Activated naive CD4-positive, alpha-beta T cell treated with anti-CD3 and anti-CD28 coated beads, Interleukin-2, amount 50 U/mL, for 16 hours (primary cell): ENCODE results near the gene ROM1.
"Not testable (repeated sequence)": the region's sequence is repeated elsewhere in the genome, so short reads cannot be mapped to it uniquely, and the experiment has no call there.

Source experiments
- DNase-seq: peaks from one replicate; pipeline ENCODE4 v3.0.0-alpha.2; 2020

Gene ROM1, protein sequence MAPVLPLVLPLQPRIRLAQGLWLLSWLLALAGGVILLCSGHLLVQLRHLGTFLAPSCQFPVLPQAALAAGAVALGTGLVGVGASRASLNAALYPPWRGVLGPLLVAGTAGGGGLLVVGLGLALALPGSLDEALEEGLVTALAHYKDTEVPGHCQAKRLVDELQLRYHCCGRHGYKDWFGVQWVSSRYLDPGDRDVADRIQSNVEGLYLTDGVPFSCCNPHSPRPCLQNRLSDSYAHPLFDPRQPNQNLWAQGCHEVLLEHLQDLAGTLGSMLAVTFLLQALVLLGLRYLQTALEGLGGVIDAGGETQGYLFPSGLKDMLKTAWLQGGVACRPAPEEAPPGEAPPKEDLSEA

DNA sequence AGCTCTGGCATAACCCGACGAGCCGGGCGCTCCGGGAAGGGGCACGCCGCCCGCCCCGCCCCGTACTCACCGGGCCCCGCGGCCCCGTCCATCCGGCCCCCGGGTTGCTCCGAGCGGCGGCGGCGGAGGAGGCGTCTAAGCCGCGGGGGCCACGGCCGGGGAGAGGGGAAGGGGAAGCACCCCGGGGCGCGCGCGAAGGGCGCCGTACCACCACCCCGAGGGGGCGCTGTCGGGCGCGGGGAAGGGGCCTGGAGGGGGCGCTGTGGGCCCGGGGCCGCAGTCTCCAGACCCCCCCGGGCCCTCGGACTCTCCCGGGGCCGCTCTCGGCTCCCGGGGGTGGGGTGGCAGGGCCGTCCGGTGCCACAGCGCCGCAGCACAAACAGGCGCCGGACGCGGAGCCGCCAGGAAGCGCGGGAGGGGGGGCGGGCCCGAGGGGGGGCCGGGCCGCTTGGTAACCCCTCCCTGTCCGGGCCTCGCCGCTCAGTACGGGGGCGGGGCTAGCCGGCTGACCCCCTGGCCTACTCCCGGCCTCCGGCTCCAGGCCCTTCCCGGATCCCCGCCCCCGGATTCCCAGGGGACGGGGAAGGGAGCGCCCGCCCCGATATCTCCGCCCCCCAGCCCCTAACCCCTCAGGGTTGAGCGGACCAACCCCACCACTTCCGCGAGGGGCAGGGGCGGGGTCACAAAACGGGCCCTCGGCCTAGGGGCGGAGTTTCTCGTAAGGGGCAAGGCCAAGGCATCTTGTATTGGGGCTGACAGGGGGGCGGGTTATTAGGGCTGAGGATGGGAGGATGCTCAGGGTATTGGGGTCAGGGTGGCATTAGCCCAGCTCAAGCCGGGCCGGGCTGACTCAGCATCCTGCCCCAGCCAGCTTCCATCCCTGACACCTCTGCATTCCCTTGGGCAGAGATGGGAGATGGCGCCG, at the start of gene ROM1, which contains the start of gene EML3:
Gene ROM1, plus strand, starts transcription at position 892 of the 925 bp plus-strand sequence. Its CDS starts 25 bp downstream, at position 917.
Gene EML3, minus strand, starts transcription at position 410 of the 925 bp plus-strand sequence. Its CDS starts 318 bp downstream, at position 92.
- DNase-seq: peak; percentile 90

DNA sequence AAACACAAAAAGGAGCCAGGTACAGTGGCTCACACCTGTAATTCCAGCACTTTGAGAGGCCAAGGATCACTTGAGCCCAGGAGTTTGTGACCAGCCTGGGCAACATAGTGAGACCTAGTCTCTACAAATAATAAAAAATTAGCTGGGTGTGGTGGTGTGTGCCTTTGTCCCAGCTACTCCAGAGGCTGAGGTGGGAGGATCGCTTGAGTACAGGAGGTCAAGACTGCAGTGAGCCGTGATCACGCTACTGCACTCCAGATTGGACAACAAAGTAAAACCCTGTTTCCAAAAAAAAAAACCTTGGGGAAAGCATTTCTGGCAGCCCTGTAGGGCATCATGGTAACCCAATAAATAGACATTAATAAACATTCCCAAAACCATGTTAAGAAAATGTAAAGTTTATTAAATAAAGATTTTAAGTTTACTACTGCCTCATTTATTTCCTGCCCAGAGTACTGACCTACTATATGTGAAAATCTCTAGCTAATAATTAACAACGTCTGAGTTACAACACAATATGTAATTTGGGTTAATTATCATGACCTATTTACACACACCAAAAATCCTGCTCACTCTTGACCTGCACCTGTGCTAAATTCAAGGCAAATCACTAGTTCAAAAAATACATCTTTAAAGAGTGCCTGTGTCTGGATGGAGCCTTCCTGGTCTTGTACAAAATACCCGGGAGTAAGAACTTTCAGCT, 47.8 kb upstream of the ROM1 start:
- DNase-seq: no peak

DNA sequence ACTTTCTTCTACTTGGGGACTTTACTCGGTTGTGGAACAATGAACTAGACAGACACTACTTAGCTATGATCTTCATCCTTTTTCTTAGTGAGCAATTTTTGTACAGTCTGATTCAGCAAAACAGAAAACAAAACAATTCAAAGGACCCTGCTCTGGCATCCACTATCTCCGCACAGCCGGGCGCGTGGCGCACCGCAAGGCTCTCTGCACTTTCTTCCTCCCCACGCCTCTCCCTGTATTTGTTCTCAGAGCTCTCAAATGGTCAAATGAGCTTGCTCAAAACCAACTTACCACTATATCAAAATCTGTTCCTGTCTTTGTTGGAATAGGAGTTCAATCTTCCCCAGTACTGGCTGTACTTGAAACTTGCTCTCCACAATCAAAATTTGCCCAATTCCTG, 46.8 kb upstream of the ROM1 start:
- DNase-seq: no peak

DNA sequence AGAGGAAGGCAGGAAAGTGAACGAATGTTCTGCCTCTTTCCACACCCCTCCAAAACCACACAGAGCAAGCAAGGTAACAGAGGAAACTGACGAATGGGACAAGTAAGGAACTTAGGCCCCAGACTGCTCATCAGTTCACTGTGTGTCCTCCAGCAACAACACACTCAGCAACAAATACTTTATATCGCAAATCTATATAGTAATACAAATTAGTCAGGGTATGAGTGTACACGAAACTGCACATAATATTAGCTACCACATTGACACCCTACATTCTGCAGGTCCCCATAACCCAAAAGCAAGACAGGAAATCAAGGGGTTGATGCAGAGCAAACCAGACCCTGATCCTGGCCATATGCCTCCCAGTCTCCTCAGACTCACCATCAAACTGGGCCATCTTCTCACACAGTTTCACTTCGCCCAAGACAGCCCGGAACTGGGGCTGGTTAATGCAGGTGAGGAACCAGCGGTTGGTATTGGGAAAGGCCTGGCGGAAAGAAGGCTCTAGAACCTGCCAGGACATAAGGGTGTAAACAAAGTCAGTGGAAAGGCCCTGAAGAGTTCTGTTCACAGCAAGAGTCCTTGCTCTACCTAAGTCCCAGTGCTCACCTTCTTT, 45.9 kb upstream of the ROM1 start:
- no peak for DNase-seq

DNA sequence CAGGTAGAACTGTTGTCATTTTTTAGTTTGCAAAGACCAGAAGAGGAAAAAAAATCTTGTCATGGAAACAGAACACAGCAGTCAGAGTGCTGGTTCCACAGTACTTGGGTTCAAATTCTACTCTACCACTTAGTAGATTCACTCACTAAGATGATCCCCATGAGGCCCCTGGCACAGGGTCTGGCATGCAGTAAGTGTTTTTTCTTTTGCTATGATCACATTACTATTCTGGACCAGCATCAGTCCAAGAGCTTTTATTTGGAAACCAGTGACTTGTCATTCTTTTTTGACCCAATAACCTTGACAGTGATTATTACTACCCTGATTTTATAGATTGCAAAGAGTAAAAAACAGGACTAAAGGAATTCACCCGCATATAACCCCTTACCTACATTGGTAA, 43.4 kb upstream of the ROM1 start:
- DNase-seq: no peak

DNA sequence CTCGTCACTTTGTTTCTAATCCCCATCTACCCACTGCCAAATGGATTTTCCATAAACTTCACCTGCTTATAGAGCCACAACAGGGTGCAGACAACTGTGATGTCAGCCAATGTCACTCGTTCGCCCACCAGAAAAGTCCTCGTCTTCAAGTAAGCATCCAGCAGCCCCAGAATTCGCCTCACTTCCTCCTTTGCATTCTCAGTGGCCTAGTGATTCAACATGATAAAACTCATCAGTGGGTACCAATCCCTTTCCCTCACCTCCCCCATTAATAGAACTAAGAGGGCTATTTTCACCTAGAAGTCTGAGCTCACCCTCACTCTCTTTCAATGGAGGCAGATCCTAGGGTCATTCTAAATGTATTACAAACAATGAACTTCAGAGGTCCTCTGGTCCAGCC, 42.2 kb upstream of the ROM1 start:
- not testable (repeated sequence) for DNase-seq

DNA sequence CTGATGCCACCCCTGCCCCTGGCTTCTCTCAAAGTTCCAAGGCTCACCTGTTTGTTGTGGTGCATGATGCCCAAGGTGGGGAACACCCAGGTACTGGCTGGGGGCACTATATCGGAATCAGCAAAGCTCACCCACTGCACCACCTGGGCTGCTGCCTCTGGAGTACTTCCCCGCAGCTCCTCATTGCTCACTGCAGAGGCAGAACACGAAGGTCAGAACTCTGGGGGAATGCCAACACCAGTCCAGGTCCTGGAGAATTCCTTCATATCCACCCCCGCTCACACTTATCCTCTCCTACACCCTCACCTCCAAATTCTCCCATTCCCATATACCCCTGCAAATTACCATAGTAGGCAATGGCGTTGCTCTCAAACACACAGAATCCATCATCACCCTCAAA, 41.6 kb upstream of the ROM1 start:
- DNase-seq: not testable (repeated sequence)

DNA sequence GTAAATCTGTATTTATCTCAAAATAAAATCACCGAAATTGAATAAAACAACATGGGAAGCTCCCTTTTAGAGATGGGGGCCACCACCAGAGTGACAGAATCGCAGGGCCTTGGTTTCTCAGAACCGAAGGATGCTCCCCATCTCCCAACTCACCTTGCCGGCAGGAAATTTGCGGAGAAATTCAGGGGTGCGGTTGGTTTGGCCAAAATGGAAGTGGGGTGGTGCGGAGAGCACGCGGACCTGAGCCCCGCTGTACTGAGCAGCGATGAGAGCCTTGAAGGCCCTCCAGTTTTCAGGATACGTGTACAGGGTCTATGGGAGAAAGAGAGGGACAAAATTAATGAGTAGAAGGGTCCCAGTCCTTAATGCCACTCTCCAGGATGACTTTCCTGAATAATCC, 40.6 kb upstream of the ROM1 start:
- DNase-seq: no peak

DNA sequence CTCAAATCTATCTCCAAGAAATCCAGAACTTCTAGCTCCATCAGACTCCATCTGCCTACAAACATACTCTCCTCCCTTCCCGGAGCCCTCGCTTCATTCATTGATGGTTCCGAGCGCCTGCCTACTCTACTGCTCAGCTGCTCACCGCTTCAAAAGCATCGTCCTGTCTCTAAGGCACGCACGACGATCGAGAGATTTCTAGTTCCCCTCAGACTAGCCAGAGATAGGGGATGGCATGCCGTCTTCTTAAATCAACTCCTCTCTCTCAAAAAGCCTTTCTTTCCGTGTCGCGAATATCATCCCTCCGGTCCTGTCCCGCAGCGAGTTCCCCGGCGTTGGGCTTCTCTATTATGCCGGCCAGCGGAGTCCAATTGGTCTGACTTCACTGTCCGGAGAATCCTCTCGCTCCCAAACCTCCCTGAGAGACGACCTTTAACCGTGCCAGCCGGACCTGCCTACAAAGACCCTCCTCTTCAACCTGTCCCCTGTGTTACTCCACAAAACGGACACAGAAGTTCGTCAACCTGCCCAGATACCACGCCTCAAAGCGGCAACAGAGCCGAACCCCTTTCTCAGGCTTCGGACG, 40.0 kb upstream of the ROM1 start:
- DNase-seq: peak; percentile 27

DNA sequence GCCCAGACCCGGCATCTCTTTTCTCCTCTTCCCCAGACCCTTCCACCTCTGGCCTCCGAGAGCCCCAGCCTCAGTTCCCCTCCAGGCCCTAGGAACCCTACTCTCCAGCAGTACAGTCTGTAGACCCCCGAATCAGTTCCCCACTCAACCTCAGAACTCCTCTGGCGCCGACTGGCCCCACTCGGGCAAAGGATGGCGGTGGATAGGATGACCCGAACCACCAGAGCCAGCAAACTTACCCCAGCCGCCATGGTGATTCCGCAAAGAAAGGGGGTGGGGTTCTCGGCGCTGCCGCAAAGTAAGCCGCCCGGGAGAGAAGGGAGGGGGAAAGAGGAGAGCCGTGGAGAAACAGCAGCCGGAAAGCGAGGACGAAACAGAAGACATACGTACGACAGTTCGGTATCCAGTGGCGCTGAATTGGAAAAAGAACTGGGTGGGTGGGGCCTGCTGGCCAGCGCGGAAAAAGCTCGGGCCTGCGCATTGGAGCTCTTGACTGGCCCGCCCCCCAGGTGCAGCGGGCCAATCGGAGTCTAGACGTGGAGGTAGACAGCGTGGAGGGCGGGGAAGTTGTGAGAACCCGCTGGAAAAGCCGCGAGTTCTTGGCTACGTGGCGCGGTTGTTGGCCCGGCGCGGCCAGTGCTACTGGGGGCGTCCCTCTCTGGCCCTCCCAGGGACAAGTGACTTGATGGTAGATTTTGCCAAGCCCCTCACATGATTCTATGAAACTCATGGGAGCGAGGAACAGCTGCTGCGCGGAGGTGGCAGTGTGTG, 39.3 kb upstream of the ROM1 start, which contains the start of gene EEF1G:
Gene EEF1G, minus strand, starts transcription at position 300 of the 771 bp plus-strand sequence. Its CDS starts 49 bp downstream, at position 251.
- peak; percentile 97 for DNase-seq

DNA sequence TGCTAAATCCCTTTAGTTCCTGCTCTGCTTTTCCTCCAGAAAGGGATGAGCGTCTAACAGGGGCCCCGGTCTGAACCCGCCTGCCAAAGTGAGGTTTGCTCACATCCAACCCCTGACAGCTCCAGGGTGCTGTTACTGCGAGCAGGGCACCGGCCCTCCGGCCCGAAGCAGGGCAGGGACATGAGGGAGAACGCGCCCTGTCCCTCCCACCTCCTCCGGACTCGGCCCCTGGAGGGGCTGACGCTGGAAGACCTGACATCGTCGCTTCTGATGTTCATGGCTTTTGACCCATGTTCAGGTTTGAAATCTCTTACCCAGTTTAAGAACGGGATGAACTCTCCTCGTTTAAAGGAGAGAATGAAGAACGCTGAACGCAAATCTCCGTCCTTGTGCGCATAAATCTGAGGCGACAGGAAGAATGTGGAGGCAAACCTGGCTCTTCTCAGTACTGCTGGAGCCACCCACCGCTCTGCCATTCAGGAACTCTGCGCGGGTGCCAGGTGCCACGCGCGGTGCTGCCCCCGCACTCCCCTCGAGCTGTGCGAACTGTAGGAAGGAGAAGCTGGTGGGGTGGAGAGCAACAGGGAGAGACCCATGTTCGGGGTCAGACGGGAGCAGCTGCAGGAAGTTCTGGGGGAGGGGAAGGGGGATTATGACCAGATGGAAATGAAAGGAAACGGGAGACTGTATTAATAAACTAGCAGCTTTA, 38.5 kb upstream of the ROM1 start:
- no peak for DNase-seq

DNA sequence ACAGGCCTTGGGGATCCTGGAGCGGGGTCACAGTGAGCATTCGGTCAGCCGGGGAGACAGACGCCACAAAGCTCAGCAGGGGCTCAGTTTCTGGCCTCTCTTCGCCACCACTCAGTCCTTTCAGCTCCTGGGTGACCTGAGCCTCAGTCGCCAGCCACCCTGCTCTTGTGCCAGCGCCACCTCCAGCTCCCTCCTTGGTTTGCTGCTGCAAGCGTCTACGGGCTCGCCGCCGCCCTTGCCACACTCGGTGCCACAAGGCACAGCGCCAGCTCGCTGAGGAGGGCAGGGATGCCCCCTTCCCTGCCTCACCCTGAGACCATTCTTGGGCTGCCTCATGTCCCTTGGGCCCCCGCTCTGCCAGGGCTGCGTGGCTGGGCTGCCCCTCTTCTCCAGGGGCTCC, 37.9 kb upstream of the ROM1 start:
- DNase-seq: no peak

DNA sequence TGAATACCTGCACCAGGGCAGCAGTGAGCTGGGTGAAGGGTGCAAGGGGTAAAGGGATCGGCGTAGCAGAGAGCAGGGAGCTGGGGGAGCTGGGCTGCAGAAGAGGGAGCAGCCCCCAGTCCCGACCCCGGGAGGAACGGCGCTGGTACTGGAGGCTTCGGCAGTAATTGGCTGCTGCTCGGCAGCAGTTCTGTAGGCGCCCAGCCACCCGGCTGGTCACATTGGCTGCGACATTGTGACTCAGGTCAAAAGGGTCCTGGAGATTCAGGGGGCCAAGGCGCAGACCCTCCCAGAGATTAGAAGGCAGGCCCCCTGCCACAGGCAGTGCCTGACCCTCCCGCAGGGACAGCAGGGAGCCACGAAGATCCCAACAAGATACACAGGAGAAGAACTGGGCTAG, 37.2 kb upstream of the ROM1 start:
- DNase-seq: no peak

DNA sequence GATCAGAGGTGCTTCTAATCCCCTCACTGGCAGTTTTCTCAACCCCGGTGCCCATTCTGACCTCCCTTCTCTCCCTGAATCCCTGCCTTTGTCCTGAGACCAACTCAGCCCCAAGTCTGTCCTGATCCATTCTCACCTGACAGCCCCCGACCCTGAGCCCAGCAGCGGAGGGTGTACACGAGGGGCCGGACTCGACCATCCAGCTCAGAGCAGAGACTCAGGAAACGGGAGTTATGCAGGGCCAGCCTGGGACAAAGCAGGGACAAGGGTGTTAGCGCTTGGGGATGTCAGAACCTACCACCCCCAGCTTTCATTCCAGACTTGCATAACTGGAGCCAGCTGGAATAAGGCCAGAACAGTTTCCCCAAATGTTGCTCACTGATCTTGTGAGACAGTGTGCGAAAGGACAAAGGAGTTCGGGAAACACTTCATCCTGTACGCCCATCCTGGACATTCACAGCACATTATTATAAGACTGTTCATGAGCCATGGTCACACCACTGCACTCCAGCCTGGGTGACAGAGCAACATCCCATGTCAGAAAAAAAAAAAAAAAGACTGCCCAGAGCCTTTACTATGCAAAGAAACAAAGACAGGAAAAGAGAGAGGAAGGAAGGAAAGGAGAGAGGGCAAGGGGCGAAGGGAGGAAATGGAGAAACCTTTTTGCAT, 35.9 kb upstream of the ROM1 start:
- no peak for DNase-seq

DNA sequence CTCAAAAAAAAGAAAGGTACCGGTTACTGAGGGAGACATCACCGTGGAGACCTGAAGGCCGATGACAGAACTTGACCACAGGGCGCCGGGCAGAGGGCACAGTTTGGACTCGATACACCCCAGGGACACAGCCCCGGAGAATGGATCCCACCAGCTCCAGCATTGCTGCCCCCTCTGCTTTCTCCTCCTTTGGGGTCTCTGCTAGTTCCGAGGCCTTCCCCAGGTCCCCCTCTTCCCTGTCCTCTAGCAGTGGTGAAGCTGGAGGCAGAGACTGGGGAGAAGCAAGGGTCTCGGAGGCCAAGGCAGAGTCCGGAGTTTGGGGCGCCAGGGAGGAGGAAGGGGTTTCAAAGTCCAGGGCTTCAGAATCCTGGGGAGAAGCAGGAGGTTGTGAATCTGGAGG, 34.5 kb upstream of the ROM1 start:
- DNase-seq: no peak

DNA sequence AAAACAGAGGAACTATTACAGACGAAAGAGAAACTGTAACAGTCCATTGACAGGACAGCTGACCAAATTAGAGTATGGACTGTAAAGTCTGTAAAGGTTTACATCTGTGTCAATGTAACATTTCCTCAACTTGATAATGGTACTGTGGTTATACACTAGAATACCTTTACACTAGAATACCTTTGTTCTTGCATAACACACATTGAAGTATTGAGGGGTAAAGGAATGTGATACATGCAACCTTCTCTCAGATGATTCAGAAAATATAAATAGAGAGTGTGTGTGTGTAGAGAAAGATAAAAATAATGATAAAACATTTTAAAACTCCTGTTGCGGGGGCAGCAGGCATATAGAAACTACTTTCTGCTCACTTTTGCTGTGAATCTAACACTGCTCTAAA, 33.8 kb upstream of the ROM1 start:
- DNase-seq: no peak

DNA sequence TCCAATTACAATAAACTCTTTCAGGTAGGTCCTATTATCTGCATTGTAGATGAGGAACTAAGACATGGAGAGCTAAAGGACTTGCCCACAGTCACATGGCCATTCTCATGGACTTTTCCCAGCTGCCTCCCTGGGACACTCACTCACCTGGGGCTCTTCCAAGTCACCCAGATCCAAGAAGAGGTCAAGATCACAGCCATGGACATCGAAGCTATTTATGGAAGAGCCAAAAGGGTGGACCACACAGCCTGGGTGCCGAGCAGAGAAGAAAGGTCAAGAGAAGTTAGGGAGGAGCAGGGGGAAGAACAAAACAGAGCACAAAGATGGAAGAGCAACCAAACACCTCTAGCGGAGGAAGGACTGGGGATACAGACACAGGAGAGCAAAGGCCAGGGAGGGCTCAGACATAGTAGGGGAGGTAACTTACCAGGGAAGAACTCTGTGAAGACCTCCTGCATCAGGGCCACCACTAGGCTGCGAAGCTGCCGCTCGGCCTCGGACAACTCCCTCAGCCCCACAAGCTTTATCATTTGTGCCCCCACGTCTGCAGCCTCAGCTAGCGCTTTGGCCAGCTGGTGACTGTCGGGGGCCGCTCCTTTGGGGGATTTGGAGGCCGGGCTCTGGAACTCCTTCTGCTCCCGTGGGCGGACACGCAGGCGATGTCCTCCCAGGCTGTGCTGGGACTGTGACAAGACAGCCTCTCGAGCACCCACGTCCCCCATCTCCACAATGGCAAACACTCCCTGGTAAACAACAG, 31.9 kb upstream of the ROM1 start:
- no peak for DNase-seq

DNA sequence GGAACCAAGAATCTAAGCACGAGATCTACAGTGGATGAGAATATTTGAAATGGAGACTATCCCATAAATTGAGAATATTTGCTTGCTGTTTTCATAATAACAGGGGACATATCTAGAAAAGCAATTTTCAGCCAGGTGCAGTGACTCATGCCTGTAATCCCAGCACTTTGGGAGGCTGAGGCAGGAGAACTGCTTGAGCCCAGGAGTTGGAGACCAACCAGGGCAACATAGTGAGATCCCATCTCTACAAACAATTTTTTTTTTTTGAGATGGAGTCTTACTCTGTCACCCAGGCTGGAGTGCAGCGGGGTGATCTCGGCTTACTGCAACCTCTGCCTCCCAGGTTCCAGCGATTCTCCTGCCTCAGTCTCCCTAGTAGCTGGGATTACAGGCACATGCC, 31.3 kb upstream of the ROM1 start:
- DNase-seq: not testable (repeated sequence)

DNA sequence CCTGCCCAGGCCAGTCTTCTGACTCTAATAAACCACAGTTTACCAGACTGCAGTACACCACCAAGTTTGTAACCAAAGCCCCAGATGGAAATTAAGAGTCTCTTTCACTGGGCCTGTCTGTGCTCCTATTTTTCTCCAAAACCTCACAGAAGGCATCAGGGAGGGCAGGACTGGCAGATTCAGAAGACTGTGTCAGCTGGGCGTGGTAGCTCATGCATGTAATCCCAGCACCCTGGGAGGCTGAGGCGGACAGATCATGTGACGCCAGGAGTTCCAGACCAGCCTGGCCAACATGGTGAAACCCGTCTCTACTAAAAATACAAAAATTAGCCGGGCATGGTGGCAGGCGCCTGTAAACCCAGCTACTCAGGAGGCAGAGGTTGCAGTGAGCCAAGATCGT, 27.7 kb upstream of the ROM1 start:
- DNase-seq: not testable (repeated sequence)
